ENCODE data around the gene TDRD5. TPM values are rescaled to one million over a fixed set of nuclear protein-coding genes. Genes with fewer than 3 reads are reported as not detected.
A peak's percentile ranks its signal among the peaks of the same experiment; 100 is the strongest.

TDRD5 gene
- polyA plus RNA-seq, 1 experiment: not detected

DNA sequence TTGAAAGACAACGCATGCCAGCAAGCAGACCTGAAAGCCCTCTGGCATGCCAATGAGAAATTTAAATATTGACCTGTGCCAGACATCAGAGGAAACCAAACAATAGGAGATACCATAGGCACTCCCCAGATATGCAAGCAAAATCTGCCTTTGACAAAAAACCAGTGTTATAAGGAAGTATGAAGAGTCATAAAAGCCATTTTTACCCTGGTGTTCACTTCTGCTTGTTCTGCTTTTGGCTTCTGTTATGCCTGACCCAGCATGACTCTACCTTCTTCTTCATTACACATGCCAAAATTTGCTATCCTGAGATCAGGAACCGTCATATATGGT lies 42.3 kb upstream of the TDRD5 start:
- H3K36me3 ChIP-seq (ENCODE audit: control insufficient read depth, insufficient read depth, low read length): no peaks in the 10 kb centered on the region
- ChIA-PET POLR2A (no interaction called here), CTCF (no interaction called here)
- TF ChIP-seq, protein P1, sequence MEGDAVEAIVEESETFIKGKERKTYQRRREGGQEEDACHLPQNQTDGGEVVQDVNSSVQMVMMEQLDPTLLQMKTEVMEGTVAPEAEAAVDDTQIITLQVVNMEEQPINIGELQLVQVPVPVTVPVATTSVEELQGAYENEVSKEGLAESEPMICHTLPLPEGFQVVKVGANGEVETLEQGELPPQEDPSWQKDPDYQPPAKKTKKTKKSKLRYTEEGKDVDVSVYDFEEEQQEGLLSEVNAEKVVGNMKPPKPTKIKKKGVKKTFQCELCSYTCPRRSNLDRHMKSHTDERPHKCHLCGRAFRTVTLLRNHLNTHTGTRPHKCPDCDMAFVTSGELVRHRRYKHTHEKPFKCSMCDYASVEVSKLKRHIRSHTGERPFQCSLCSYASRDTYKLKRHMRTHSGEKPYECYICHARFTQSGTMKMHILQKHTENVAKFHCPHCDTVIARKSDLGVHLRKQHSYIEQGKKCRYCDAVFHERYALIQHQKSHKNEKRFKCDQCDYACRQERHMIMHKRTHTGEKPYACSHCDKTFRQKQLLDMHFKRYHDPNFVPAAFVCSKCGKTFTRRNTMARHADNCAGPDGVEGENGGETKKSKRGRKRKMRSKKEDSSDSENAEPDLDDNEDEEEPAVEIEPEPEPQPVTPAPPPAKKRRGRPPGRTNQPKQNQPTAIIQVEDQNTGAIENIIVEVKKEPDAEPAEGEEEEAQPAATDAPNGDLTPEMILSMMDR (IDR thresholded peaks at IDR 0.05; ENCODE audit: insufficient read depth, low read depth, low read length): no peak
- H3K4me3 ChIP-seq (ENCODE audit: low read depth, low read length): no peak overlapping the region
- no peak for DNase-seq (ENCODE audit: low read depth)
- H3K27me3 ChIP-seq (ENCODE audit: control insufficient read depth, insufficient read depth, low read length): no peaks in the 10 kb centered on the region

DNA sequence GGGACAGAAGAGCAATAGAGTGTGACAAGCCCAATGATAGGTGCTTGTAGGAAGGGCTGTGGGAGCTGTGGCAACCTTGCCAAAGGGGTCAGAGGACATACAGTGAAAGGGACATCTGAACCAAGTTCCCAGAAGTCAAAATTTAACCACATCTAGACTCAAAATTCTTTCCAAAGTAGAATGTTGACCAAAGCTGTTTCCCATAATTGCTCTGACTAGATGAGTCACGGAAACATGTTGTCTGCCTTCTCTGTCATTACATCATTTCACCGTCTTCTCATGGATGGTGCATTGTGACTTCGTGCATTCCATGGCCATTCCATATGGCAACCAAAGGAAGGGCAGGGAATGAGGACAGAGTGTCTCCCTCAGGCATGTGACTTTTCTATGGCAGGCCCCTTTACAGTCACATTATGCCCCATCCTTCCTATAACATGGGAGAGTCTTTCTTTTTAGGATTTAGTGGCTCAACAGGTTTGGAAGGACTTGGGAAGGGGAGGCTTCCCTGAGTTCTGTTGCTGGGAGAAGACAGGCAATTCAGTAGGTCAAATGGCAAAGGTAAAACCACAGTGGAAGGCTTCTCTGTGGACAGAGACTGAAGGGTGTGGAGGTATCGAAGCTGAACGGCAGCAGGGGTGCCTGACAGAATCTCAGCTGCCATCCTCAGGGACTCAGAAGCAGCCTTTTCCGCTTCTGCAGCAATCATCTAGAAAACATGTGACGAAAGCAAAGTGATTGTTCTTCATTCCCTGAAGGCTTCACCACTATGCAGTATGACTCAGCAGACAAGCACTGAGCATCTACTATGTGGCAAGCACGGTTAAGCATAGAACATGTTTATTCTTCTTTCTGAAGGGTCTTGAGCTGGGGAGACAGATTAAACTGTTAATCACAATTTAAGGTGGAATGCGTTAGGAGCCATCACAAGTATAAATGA lies 40.6 kb upstream of the TDRD5 start:
- peak; percentile 39 for DNase-seq (ENCODE audit: low read depth)
- TF ChIP-seq, protein P1 (IDR thresholded peaks at IDR 0.05; ENCODE audit: insufficient read depth, low read depth, low read length): no peak
- no peaks in the 10 kb centered on the region for H3K36me3 ChIP-seq (ENCODE audit: control insufficient read depth, insufficient read depth, low read length)
- ChIA-PET CTCF (interaction anchor here (1.4 kb wide), 1 partner anchor 9 kb away, joined by 4 read pairs; no protein-coding TSS in a partner anchor), POLR2A (no interaction called here)
- no peak overlapping the region for H3K4me3 ChIP-seq (ENCODE audit: low read depth, low read length)
- H3K27me3 ChIP-seq (ENCODE audit: control insufficient read depth, insufficient read depth, low read length): no peaks in the 10 kb centered on the region

DNA sequence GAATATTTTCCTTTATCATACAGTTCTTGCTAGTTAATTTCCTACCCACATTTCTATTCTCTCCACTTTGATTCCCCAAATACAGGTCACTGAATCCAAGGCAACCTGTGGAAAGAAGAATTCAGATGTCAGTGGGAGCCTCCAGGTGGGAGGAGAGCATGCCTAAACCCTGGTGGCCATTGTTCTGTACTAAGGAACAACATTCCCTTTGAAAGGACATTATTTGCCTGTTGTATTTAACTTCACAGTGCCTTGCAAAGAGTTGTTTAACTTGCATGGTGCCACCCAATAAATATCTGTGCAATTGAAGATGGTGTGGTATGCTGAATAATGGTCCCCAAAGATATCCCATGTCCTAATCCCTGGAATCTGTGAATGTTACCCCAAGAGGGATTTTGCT lies 37.2 kb upstream of the TDRD5 start:
- ChIA-PET POLR2A (no interaction called here), CTCF (no interaction called here)
- no peak for DNase-seq (ENCODE audit: low read depth)
- H3K36me3 ChIP-seq (ENCODE audit: control insufficient read depth, insufficient read depth, low read length): no peaks in the 10 kb centered on the region
- H3K4me3 ChIP-seq (ENCODE audit: low read depth, low read length): no peak overlapping the region
- H3K27me3 ChIP-seq (ENCODE audit: control insufficient read depth, insufficient read depth, low read length): no peaks in the 10 kb centered on the region
- TF ChIP-seq, protein P1 (IDR thresholded peaks at IDR 0.05; ENCODE audit: insufficient read depth, low read depth, low read length): no peak

DNA sequence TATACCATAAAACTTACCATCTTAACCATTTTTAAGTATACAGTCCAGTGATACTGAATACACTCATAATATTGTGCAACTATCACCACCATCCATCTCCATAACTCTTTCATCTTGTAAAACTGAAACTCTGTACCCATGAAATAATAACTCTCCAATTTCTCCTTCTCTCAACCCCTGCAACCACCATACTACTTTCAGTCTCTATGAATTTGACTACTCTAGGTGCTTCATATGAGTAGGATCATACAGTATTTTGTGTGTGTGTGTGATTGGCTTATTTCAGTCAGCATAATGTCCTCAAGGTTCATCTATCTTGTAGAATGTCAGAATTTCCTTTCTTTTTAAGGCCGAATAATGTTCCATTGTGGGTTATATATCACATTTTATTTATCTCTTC lies 33.6 kb upstream of the TDRD5 start:
- CTCF ChIA-PET: no interaction called here
- TF ChIP-seq, protein P1 (IDR thresholded peaks at IDR 0.05; ENCODE audit: insufficient read depth, low read depth, low read length): no peak
- Histone ChIP-seq H3K27me3 (ENCODE audit: control insufficient read depth, insufficient read depth, low read length) (no peaks in the 10 kb centered on the region), H3K36me3 (ENCODE audit: control insufficient read depth, insufficient read depth, low read length) (no peaks in the 10 kb centered on the region), H3K4me3 (ENCODE audit: low read depth, low read length) (no peak overlapping the region)
- no peak for DNase-seq (ENCODE audit: low read depth)
- POLR2A ChIA-PET: no interaction called here

DNA sequence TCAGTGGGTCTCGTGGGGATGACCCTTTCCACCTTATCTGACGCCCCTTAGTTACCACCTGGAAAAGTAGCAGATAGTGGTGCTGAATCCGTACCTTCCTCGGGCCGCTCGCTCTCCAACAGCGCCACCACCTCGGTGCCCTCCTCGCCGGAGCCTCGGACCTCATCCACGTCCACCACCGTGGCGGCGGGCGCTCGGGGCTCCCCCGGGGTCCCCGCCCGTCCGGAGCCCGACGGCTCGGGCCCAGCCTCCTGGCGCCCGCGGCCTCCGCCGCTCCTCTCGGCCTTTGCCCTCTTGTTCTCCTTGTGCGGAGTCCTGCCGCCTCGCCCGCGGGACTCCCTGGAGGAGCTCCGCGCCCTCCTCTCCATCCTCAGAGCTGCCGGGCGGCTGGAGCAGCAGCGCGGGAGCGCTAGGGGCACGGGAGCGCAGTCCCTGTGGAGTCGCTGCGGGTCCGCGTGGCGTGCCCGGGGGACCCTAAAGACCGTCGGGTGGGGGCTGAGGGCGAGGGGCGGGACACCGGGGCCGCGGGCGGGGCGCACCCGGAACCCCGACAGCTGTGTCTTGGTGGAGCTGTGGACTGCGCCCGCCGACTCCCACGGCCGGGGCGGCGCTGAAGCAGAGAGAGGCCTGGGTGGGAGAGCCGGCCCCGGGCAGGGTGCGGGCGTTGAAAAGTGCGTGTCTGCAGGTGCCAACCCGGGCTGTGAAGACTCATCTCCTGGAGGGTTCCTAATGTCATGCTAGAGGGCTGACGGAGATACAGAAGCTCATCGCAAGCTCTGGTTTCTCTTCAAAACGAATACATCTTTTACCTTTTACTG lies 15.9 kb upstream of the TDRD5 start, which contains the start of gene NPHS2:
Gene NPHS2 (minus strand): TSS at position 452 of the 818 bp plus-strand sequence. CDS start 84 bp downstream, at position 368.
- Histone ChIP-seq H3K36me3 (ENCODE audit: control insufficient read depth, insufficient read depth, low read length) (no peaks in the 10 kb centered on the region), H3K4me3 (ENCODE audit: low read depth, low read length) (no peak within 1 kb of the TSS), H3K27me3 (ENCODE audit: control insufficient read depth, insufficient read depth, low read length) (peaks cover 17% of the 10 kb centered on the region)
- TF ChIP-seq, protein P1 (IDR thresholded peaks at IDR 0.05; ENCODE audit: insufficient read depth, low read depth, low read length): no peak
- CTCF ChIA-PET: no interaction called here
- POLR2A ChIA-PET: no interaction called here
- DNase-seq (ENCODE audit: low read depth): no peak
